ENCODE results near the gene KRTAP4-9. TPM values are rescaled to one million over a fixed set of nuclear protein-coding genes. Genes with fewer than 3 reads are reported as not detected.
"Not testable (repeated sequence)": the region's sequence is repeated elsewhere in the genome, so short reads cannot be mapped to it uniquely, and the experiment has no call there.

Gene KRTAP4-9
- total RNA-seq, 1 donor = not detected

- no peak within 1 kb of the TSS for H3K4me2 ChIP-seq (ENCODE audit: insufficient read depth, low read length)
- peaks cover 35% of the 10 kb centered on the region for H3K4me1 ChIP-seq (ENCODE audit: insufficient read depth, low read length)
- no peak for DNase-seq (ENCODE audit: insufficient read length, low spot score, missing footprints)
- no peaks in the 10 kb centered on the region for H3K9me3 ChIP-seq (ENCODE audit: low read depth, low read length)
- peak within 1 kb of the TSS; percentile 42 for H3K27ac ChIP-seq (ENCODE audit: low read depth, low read length)
- H2AFZ ChIP-seq (ENCODE audit: low read length) = peak within 1 kb of the TSS; percentile 27
- no peaks in the 10 kb centered on the region for H3K79me2 ChIP-seq (ENCODE audit: insufficient read depth, low read length)
- H3K27me3 ChIP-seq (ENCODE audit: insufficient read depth, low read length) = no peaks in the 10 kb centered on the region
- H3K4me3 ChIP-seq (ENCODE audit: insufficient read depth, low read length) = no peak within 1 kb of the TSS
- TF ChIP-seq CTCF (IDR thresholded peaks at IDR 0.05; ENCODE audit: extremely low read depth, low read depth, low read length) = no peak
- H3K36me3 ChIP-seq (ENCODE audit: insufficient read depth, low read length) = no peaks in the 10 kb centered on the region
- no peaks in the 10 kb centered on the region for H4K20me1 ChIP-seq (ENCODE audit: insufficient read depth, low read length)
Observed at GRCh38 chr17:41101586-41102259, 3.5 kb upstream of the KRTAP4-9 start, which contains the start of gene KRTAP4-16. TSS of gene KRTAP4-16 (minus strand) at chr17:41102209. CDS start at chr17:41102209, 0 bp downstream.

GRCh38 chr17:41103896-41104295 is 1.3 kb upstream of the KRTAP4-9 start:
- H2AFZ ChIP-seq (ENCODE audit: low read length) = no peak overlapping the region

GRCh38 chr17:41104386-41105038 is 677 bp upstream of the KRTAP4-9 start:
- H3K79me2 ChIP-seq (ENCODE audit: insufficient read depth, low read length); DNase-seq (ENCODE audit: insufficient read length, low spot score, missing footprints); H2AFZ ChIP-seq (ENCODE audit: low read length); H3K27me3 ChIP-seq (ENCODE audit: insufficient read depth, low read length); H3K4me3 ChIP-seq (ENCODE audit: insufficient read depth, low read length); H3K36me3 ChIP-seq (ENCODE audit: insufficient read depth, low read length); H3K4me2 ChIP-seq (ENCODE audit: insufficient read depth, low read length); H3K9me3 ChIP-seq (ENCODE audit: low read depth, low read length); H4K20me1 ChIP-seq (ENCODE audit: insufficient read depth, low read length): not testable (repeated sequence)
- peaks cover 20% of the 10 kb centered on the region for H3K4me1 ChIP-seq (ENCODE audit: insufficient read depth, low read length)
- H3K27ac ChIP-seq (ENCODE audit: low read depth, low read length) = peak overlapping the region; percentile 66

More at GRCh38 chr17:41103896-41104295, 1.3 kb upstream of the KRTAP4-9 start:
- H3K27me3 ChIP-seq (ENCODE audit: insufficient read depth, low read length) = no peaks in the 10 kb centered on the region
- no peak overlapping the region for H3K4me2 ChIP-seq (ENCODE audit: insufficient read depth, low read length)
- no peaks in the 10 kb centered on the region for H3K36me3 ChIP-seq (ENCODE audit: insufficient read depth, low read length)
- H3K27ac ChIP-seq (ENCODE audit: low read depth, low read length) = no peak overlapping the region
- no peak for TF ChIP-seq CTCF (IDR thresholded peaks at IDR 0.05; ENCODE audit: extremely low read depth, low read depth, low read length)
- DNase-seq (ENCODE audit: insufficient read length, low spot score, missing footprints) = no peak
- no peak overlapping the region for H3K4me3 ChIP-seq (ENCODE audit: insufficient read depth, low read length)
- H3K9me3 ChIP-seq (ENCODE audit: low read depth, low read length) = no peaks in the 10 kb centered on the region
- no peaks in the 10 kb centered on the region for H4K20me1 ChIP-seq (ENCODE audit: insufficient read depth, low read length)
- peaks cover 24% of the 10 kb centered on the region for H3K4me1 ChIP-seq (ENCODE audit: insufficient read depth, low read length)
- no peaks in the 10 kb centered on the region for H3K79me2 ChIP-seq (ENCODE audit: insufficient read depth, low read length)

- no peak for DNase-seq (ENCODE audit: insufficient read length, low spot score, missing footprints)
- no peak for TF ChIP-seq CTCF (IDR thresholded peaks at IDR 0.05; ENCODE audit: extremely low read depth, low read depth, low read length)
- Histone ChIP-seq H3K9me3 (ENCODE audit: low read depth, low read length) (no peaks in the 10 kb centered on the region), H3K36me3 (ENCODE audit: insufficient read depth, low read length) (no peaks in the 10 kb centered on the region), H2AFZ (ENCODE audit: low read length) (no peak overlapping the region), H3K27ac (ENCODE audit: low read depth, low read length) (no peak overlapping the region), H4K20me1 (ENCODE audit: insufficient read depth, low read length) (no peaks in the 10 kb centered on the region), H3K4me2 (ENCODE audit: insufficient read depth, low read length) (no peak overlapping the region), H3K79me2 (ENCODE audit: insufficient read depth, low read length) (no peaks in the 10 kb centered on the region), H3K4me3 (ENCODE audit: insufficient read depth, low read length) (peak overlapping the region; percentile 52), H3K27me3 (ENCODE audit: insufficient read depth, low read length) (no peaks in the 10 kb centered on the region), H3K4me1 (ENCODE audit: insufficient read depth, low read length) (peaks cover 6% of the 10 kb centered on the region)
Observed at GRCh38 chr17:41107941-41108450, 2.8 kb downstream of the KRTAP4-9 start.

- peak overlapping the region; percentile 52 for H3K4me3 ChIP-seq (ENCODE audit: insufficient read depth, low read length)
- not testable (repeated sequence) for H4K20me1 ChIP-seq (ENCODE audit: insufficient read depth, low read length); H2AFZ ChIP-seq (ENCODE audit: low read length); H3K4me2 ChIP-seq (ENCODE audit: insufficient read depth, low read length); H3K4me1 ChIP-seq (ENCODE audit: insufficient read depth, low read length); H3K36me3 ChIP-seq (ENCODE audit: insufficient read depth, low read length); H3K79me2 ChIP-seq (ENCODE audit: insufficient read depth, low read length); H3K27me3 ChIP-seq (ENCODE audit: insufficient read depth, low read length); DNase-seq (ENCODE audit: insufficient read length, low spot score, missing footprints); H3K27ac ChIP-seq (ENCODE audit: low read depth, low read length); H3K9me3 ChIP-seq (ENCODE audit: low read depth, low read length)
Observed at GRCh38 chr17:41108728-41109386, 3.7 kb downstream of the KRTAP4-9 start.

Measured in osteoblast (primary cell).